Activated T-cell treated with anti-CD3 and anti-CD28 coated beads, Interleukin-2, amount 50 U/mL, for 24 hours (primary cell): ENCODE results near the gene PAX5.

ENCODE experiments used
- DNase-seq: peaks from one replicate; pipeline ENCODE4 v3.0.0-alpha.2; 2020
- H3K27ac Mint-ChIP-seq: 2 replicates; pipeline ENCODE4 v1.8.0; 2020; ENCODE audit warnings: mild to moderate bottlenecking, mixed read lengths
- H3K27me3 Mint-ChIP-seq: 2 replicates; pipeline ENCODE4 v1.8.0; 2020; ENCODE audit warnings: mixed read lengths
- H3K36me3 Mint-ChIP-seq: 2 replicates; pipeline ENCODE4 v1.8.0; 2020; ENCODE audit warnings: low read depth, mixed read lengths
- H3K4me1 Mint-ChIP-seq: 2 replicates; pipeline ENCODE4 v1.8.0; 2020; ENCODE audit warnings: low read depth, mixed read lengths
- H3K4me3 Mint-ChIP-seq: 2 replicates; pipeline ENCODE4 v1.8.0; 2020; ENCODE audit warnings: mild to moderate bottlenecking, moderate library complexity, mixed read lengths
- H3K9me3 Mint-ChIP-seq: 2 replicates; pipeline ENCODE4 v1.8.0; 2020; ENCODE audit warnings: mixed read lengths

The PAX5 gene

GRCh38 chr9:36950389-36950788, 83.7 kb downstream of the PAX5 start:
- Mint-ChIP-seq H3K36me3 (no peaks in the 10 kb centered on the region), H3K4me1 (no peaks in the 10 kb centered on the region), H3K4me3 (no peak overlapping the region), H3K27ac (no peak overlapping the region), H3K9me3 (no peaks in the 10 kb centered on the region), H3K27me3 (peaks cover 34% of the 10 kb centered on the region)
- DNase-seq: no peak

- Mint-ChIP-seq H3K4me3 (no peak overlapping the region), H3K9me3 (no peaks in the 10 kb centered on the region), H3K4me1 (no peaks in the 10 kb centered on the region), H3K36me3 (no peaks in the 10 kb centered on the region), H3K27ac (no peak overlapping the region), H3K27me3 (peaks cover 32% of the 10 kb centered on the region)
- no peak for DNase-seq
These were observed 84.6 kb downstream of the PAX5 start for GRCh38 chr9:36949466-36949865.

GRCh38 chr9:36948051-36948450, 86.0 kb downstream of the PAX5 start:
- DNase-seq: no peak
- Mint-ChIP-seq H3K27me3 (peaks cover 22% of the 10 kb centered on the region), H3K27ac (no peak overlapping the region), H3K4me1 (no peaks in the 10 kb centered on the region), H3K36me3 (no peaks in the 10 kb centered on the region), H3K4me3 (no peak overlapping the region), H3K9me3 (no peaks in the 10 kb centered on the region)

GRCh38 chr9:36946653-36947052, 87.4 kb downstream of the PAX5 start:
- Mint-ChIP-seq H3K27me3 (peaks cover 16% of the 10 kb centered on the region), H3K4me1 (no peaks in the 10 kb centered on the region), H3K9me3 (no peaks in the 10 kb centered on the region), H3K36me3 (no peaks in the 10 kb centered on the region), H3K4me3 (no peak overlapping the region), H3K27ac (no peak overlapping the region)
- peak; percentile 15 for DNase-seq

- no peak overlapping the region for H3K27ac Mint-ChIP-seq
- no peaks in the 10 kb centered on the region for H3K36me3 Mint-ChIP-seq
- H3K9me3 Mint-ChIP-seq: no peaks in the 10 kb centered on the region
- no peak overlapping the region for H3K4me3 Mint-ChIP-seq
- no peak for DNase-seq
- H3K4me1 Mint-ChIP-seq: no peaks in the 10 kb centered on the region
- H3K27me3 Mint-ChIP-seq: peaks cover 16% of the 10 kb centered on the region
These were observed 88.1 kb downstream of the PAX5 start for GRCh38 chr9:36945999-36946398.

- Mint-ChIP-seq H3K36me3 (no peaks in the 10 kb centered on the region), H3K4me1 (no peaks in the 10 kb centered on the region), H3K9me3 (no peaks in the 10 kb centered on the region), H3K27me3 (peaks cover 8% of the 10 kb centered on the region), H3K27ac (no peak overlapping the region), H3K4me3 (no peak overlapping the region)
- no peak for DNase-seq
These were observed 91.2 kb downstream of the PAX5 start for GRCh38 chr9:36942891-36943290.

- Mint-ChIP-seq H3K4me3 (no peak overlapping the region), H3K9me3 (no peaks in the 10 kb centered on the region), H3K27me3 (peaks cover 9% of the 10 kb centered on the region), H3K4me1 (no peaks in the 10 kb centered on the region), H3K36me3 (no peaks in the 10 kb centered on the region), H3K27ac (no peak overlapping the region)
- no peak for DNase-seq
These were observed 92.6 kb downstream of the PAX5 start for GRCh38 chr9:36941441-36941840.

- H3K36me3 Mint-ChIP-seq: no peaks in the 10 kb centered on the region
- H3K9me3 Mint-ChIP-seq: no peaks in the 10 kb centered on the region
- no peak for DNase-seq
- H3K4me3 Mint-ChIP-seq: no peak overlapping the region
- H3K27me3 Mint-ChIP-seq: peaks cover 9% of the 10 kb centered on the region
- no peak overlapping the region for H3K27ac Mint-ChIP-seq
- no peaks in the 10 kb centered on the region for H3K4me1 Mint-ChIP-seq
These were observed 93.2 kb downstream of the PAX5 start for GRCh38 chr9:36940881-36941280.

GRCh38 chr9:36940500-36940853, 93.6 kb downstream of the PAX5 start:
- Mint-ChIP-seq H3K9me3 (no peaks in the 10 kb centered on the region), H3K4me1 (peaks cover 2% of the 10 kb centered on the region), H3K4me3 (no peak overlapping the region), H3K36me3 (no peaks in the 10 kb centered on the region), H3K27me3 (peaks cover 9% of the 10 kb centered on the region), H3K27ac (no peak overlapping the region)
- DNase-seq: no peak

GRCh38 chr9:36939655-36940499, 94.2 kb downstream of the PAX5 start:
- H3K9me3 Mint-ChIP-seq: no peaks in the 10 kb centered on the region
- DNase-seq: no peak
- no peak overlapping the region for H3K4me3 Mint-ChIP-seq
- H3K36me3 Mint-ChIP-seq: no peaks in the 10 kb centered on the region
- H3K4me1 Mint-ChIP-seq: peaks cover 6% of the 10 kb centered on the region
- H3K27ac Mint-ChIP-seq: no peak overlapping the region
- peaks cover 9% of the 10 kb centered on the region for H3K27me3 Mint-ChIP-seq

- H3K4me1 Mint-ChIP-seq: peaks cover 10% of the 10 kb centered on the region
- DNase-seq: no peak
- no peak overlapping the region for H3K4me3 Mint-ChIP-seq
- no peaks in the 10 kb centered on the region for H3K9me3 Mint-ChIP-seq
- H3K27ac Mint-ChIP-seq: no peak overlapping the region
- H3K36me3 Mint-ChIP-seq: no peaks in the 10 kb centered on the region
- H3K27me3 Mint-ChIP-seq: peaks cover 9% of the 10 kb centered on the region
These were observed 94.9 kb downstream of the PAX5 start for GRCh38 chr9:36939214-36939613.

GRCh38 chr9:36938617-36939016, 95.5 kb downstream of the PAX5 start:
- H3K9me3 Mint-ChIP-seq: no peaks in the 10 kb centered on the region
- H3K36me3 Mint-ChIP-seq: no peaks in the 10 kb centered on the region
- H3K27me3 Mint-ChIP-seq: peaks cover 12% of the 10 kb centered on the region
- peaks cover 10% of the 10 kb centered on the region for H3K4me1 Mint-ChIP-seq
- no peak overlapping the region for H3K27ac Mint-ChIP-seq
- no peak overlapping the region for H3K4me3 Mint-ChIP-seq
- DNase-seq: no peak

GRCh38 chr9:36937951-36938350, 96.1 kb downstream of the PAX5 start:
- H3K9me3 Mint-ChIP-seq: no peaks in the 10 kb centered on the region
- DNase-seq: no peak
- H3K4me3 Mint-ChIP-seq: no peak overlapping the region
- H3K27me3 Mint-ChIP-seq: peaks cover 17% of the 10 kb centered on the region
- H3K36me3 Mint-ChIP-seq: no peaks in the 10 kb centered on the region
- peaks cover 10% of the 10 kb centered on the region for H3K4me1 Mint-ChIP-seq
- no peak overlapping the region for H3K27ac Mint-ChIP-seq

GRCh38 chr9:36937346-36937745, 96.7 kb downstream of the PAX5 start:
- Mint-ChIP-seq H3K4me3 (no peak overlapping the region), H3K4me1 (peaks cover 10% of the 10 kb centered on the region), H3K9me3 (peaks cover under 1% of the 10 kb centered on the region), H3K27me3 (peaks cover 18% of the 10 kb centered on the region), H3K27ac (no peak overlapping the region), H3K36me3 (no peaks in the 10 kb centered on the region)
- DNase-seq: no peak

GRCh38 chr9:36936498-36936831, 97.6 kb downstream of the PAX5 start:
- Mint-ChIP-seq H3K36me3 (no peaks in the 10 kb centered on the region), H3K9me3 (peaks cover 3% of the 10 kb centered on the region), H3K4me3 (no peak overlapping the region), H3K27me3 (peaks cover 21% of the 10 kb centered on the region), H3K27ac (no peak overlapping the region), H3K4me1 (peaks cover 10% of the 10 kb centered on the region)
- no peak for DNase-seq
